Measurements from ENCODE around the gene TMEM204.

TMEM204 gene

GRCh38 chr16:1583180-1583579, 49.7 kb downstream of the TMEM204 start:
- ChIA-PET POLR2A (no interaction called here), CTCF (no interaction called here)
- Histone ChIP-seq H3K9me3 (ENCODE audit: control insufficient read depth, insufficient read depth, low read depth, low read length) (no peaks in the 10 kb centered on the region), H3K27ac (ENCODE audit: extremely low read depth, low read depth, low read length) (no peak overlapping the region), H3K4me1 (ENCODE audit: control insufficient read depth, insufficient read depth, low read length) (no peaks in the 10 kb centered on the region), H3K36me3 (ENCODE audit: control insufficient read depth in 2 of 2, insufficient read depth in 1 of 2, low read length in 2 of 2) (peaks cover 7 to 80% of the 10 kb centered on the region in 2 experiments; a peak in 2 of 3 replicates), H3K4me3 (ENCODE audit: low read depth, low read length) (no peak overlapping the region)
- TF ChIP-seq ZNF280D (tag by site-specific recombination; IDR thresholded peaks at IDR 0.05) (no peak), ZNF704 (tag by site-specific recombination; IDR thresholded peaks at IDR 0.05) (no peak), ZNF571 (tag by site-specific recombination; IDR thresholded peaks at IDR 0.05) (no peak), ZNF76 (tag by site-specific recombination; IDR thresholded peaks at IDR 0.05; ENCODE audit: borderline replicate concordance, low read depth) (no peak), ZNF544 (tag by site-specific recombination; IDR thresholded peaks at IDR 0.05) (no peak), BCL6B (tag by site-specific recombination; IDR thresholded peaks at IDR 0.05) (no peak), ZNF19 (tag by site-specific recombination; IDR thresholded peaks at IDR 0.05; ENCODE audit: low read depth) (no peak), ZNF514 (tag by site-specific recombination; IDR thresholded peaks at IDR 0.05) (no peak), TRIM28 (IDR thresholded peaks at IDR 0.05; ENCODE audit: borderline replicate concordance, low read length) (no peak), ZNF677 (tag by site-specific recombination; IDR thresholded peaks at IDR 0.05) (no peak), ZNF221 (tag by site-specific recombination; IDR thresholded peaks at IDR 0.05; ENCODE audit: borderline replicate concordance) (no peak), ZNF174 (tag by site-specific recombination; IDR thresholded peaks at IDR 0.05) (no peak), FEZF1 (tag by site-specific recombination; IDR thresholded peaks at IDR 0.05) (no peak)

GRCh38 chr16:1584926-1585484, 51.5 kb downstream of the TMEM204 start:
- Histone ChIP-seq H3K4me3 (ENCODE audit: low read depth, low read length) (no peak overlapping the region), H3K9me3 (ENCODE audit: control insufficient read depth, insufficient read depth, low read depth, low read length) (no peaks in the 10 kb centered on the region), H3K4me1 (ENCODE audit: control insufficient read depth, insufficient read depth, low read length) (no peaks in the 10 kb centered on the region), H3K36me3 (ENCODE audit: control insufficient read depth in 2 of 2, insufficient read depth in 1 of 2, low read length in 2 of 2) (peaks cover 7 to 77% of the 10 kb centered on the region in 2 experiments; a peak in 2 of 3 replicates), H3K27ac (ENCODE audit: extremely low read depth, low read depth, low read length) (no peak overlapping the region)
- ChIA-PET CTCF (no interaction called here), POLR2A (interaction anchor here (0.8 kb wide), 1 partner anchor 57 kb away, joined by 6 read pairs; no protein-coding TSS in a partner anchor)
- peak; percentile 91 for TF ChIP-seq ZNF10 (tag by site-specific recombination; IDR thresholded peaks at IDR 0.05)
- TF ChIP-seq PRDM4 (tag by site-specific recombination; IDR thresholded peaks at IDR 0.05), result peak; percentile 90
- TF ChIP-seq ZNF701 (tag by site-specific recombination; IDR thresholded peaks at IDR 0.05), result no peak
